ENCODE data around the gene PAX2.
"Not testable (repeated sequence)": the region's sequence is repeated elsewhere in the genome, so short reads cannot be mapped to it uniquely, and the experiment has no call there.

PAX2 gene

DNA sequence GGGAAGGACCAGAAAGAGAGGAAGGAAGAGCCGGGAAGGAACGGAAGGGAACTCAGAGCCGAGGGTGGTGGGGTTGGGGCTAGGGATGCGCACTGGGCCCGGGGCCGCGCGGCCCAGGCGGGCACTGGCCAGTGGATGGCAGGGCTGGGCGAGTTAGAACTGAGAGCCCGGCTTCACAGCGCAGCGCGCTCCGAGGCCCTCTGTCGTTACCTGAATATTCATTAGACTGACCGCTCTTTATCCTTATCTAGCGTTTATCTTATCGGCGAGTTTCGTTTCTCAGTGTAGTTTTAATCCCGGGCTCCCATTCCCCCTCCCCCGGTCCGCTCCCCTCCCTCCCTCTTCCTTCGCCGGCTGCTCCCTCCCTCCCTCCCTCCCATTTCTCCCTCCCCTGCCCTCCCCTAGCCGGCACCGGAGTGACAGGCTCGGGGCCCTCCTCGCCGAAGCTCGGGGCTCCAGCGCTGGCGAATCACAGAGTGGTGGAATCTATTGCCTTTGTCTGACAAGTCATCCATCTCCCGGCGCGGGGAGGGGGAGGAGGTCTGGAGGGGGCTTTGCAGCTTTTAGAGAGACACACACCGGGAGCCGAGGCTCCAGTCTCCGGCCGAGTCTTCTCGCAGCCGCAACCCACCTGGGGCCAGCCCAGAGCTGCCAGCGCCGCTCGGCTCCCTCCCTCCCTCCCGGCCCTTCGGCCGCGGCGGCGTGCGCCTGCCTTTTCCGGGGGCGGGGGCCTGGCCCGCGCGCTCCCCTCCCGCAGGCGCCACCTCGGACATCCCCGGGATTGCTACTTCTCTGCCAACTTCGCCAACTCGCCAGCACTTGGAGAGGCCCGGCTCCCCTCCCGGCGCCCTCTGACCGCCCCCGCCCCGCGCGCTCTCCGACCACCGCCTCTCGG, at the start of gene PAX2:
PAX2 (plus strand) TSS at position 596 of the 895 bp plus-strand sequence. CDS start 679 bp downstream, outside the sequence.
- H3K4me3 ChIP-seq = peak within 1 kb of the TSS; percentile 60
- DNase-seq (ENCODE audit: low spot score) = no peak
- H3K27ac ChIP-seq = no peak within 1 kb of the TSS
- TF ChIP-seq CTCF (IDR thresholded peaks at IDR 0.05) = no peak

- no peak for TF ChIP-seq CTCF (IDR thresholded peaks at IDR 0.05)
- Histone ChIP-seq H3K27ac (no peak overlapping the region), H3K4me3 (no peak overlapping the region)
- DNase-seq (ENCODE audit: low spot score) = no peak
These were observed 48.9 kb upstream of the PAX2 start for GRCh38 chr10:100696477-100696901.

GRCh38 chr10:100697070-100697469, 48.3 kb upstream of the PAX2 start:
- no peak for TF ChIP-seq CTCF (IDR thresholded peaks at IDR 0.05)
- H3K4me3 ChIP-seq = no peak overlapping the region
- no peak overlapping the region for H3K27ac ChIP-seq
- no peak for DNase-seq (ENCODE audit: low spot score)

- no peak overlapping the region for H3K27ac ChIP-seq
- DNase-seq (ENCODE audit: low spot score) = no peak
- TF ChIP-seq CTCF (IDR thresholded peaks at IDR 0.05) = no peak
These were observed 47.8 kb upstream of the PAX2 start for GRCh38 chr10:100697631-100698030.

DNA sequence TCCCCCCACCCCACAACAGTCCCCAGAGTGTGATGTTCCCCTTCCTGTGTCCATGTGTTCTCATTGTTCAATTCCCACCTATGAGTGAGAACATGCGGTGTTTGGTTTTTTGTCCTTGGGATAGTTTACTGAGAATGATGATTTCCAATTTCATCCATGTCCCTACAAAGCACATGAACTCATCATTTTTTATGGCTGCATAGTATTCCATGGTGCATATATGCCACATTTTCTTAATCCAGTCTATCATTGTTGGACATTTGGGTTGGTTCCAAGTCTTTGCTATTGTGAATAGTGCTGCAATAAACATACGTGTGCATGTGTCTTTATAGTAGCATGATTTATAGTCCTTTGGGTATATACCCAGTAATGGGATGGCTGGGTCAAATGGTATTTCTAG, 43.7 kb upstream of the PAX2 start:
- H3K4me3 ChIP-seq; DNase-seq (ENCODE audit: low spot score); H3K27ac ChIP-seq: not testable (repeated sequence)

More at GRCh38 chr10:100697631-100698030, 47.8 kb upstream of the PAX2 start:
- H3K4me3 ChIP-seq = no peak overlapping the region

DNA sequence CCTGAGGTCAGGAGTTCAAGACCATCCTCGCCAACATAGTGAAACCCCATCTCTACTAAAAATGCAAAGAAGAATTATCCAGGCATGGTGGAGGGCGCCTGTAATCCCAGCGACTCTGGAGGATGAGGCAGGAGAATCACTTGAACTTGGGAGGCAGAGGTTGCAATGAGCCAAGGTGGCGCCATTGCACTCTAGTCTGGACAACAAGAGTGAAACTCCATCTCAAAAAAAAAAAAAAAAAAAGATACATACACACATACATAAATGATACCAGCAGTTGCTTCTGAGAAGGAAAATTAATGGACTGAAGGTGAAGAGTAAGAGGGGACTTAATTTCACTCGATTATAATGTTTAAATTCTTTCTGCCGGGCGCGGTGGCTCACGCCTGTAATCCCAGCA, 40.2 kb upstream of the PAX2 start:
- H3K4me3 ChIP-seq = no peak overlapping the region
- DNase-seq (ENCODE audit: low spot score) = no peak
- no peak for TF ChIP-seq CTCF (IDR thresholded peaks at IDR 0.05)
- no peak overlapping the region for H3K27ac ChIP-seq

DNA sequence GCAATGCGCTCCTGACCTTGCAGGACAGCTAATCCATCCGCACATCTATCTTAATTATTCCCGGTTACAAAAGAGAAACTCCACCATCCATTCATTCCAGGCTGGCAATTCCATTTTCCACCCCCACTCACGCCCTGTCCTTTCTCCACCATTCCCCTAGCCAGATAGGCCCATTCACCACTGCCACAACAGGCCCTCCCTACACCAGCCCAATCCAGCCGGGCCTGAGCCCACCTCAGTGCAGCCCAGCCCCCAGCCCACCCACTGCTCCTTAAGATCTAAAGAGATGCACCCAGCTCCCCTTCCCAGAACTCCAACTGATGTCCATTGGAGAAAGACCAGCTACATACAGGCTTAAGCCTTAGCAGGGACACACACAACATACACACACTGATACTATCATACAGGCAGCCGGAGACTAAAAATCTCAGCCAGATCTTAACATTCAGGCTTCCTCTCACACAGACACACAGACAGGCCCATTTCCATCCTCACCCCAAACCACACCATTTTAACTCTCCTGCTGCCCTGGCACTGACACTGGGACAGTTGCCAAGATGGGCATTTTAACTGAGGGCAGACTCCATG, 38.0 kb upstream of the PAX2 start:
- no peak for DNase-seq (ENCODE audit: low spot score)
- TF ChIP-seq CTCF (IDR thresholded peaks at IDR 0.05) = no peak
- Histone ChIP-seq H3K27ac (no peak overlapping the region), H3K4me3 (no peak overlapping the region)
